NCI-H460 (cell line): ENCODE results near the gene VAPA. TPM values are rescaled to one million over a fixed set of nuclear protein-coding genes. Genes with fewer than 3 reads are reported as not detected.
"Not testable (repeated sequence)": the region's sequence is repeated elsewhere in the genome, so short reads cannot be mapped to it uniquely, and the experiment has no call there.

ENCODE experiments used
- DNase-seq: peaks from one replicate; pipeline ENCODE4 v3.0.0-alpha.2; 2016; ENCODE audit warnings: low read depth; ENCODE audit errors: extremely low read depth
- total RNA-seq: library from RNA; depleted of rRNA; stranded (reverse); fragments of >200 nt; shearing (Covaris generic); gene quantifications from 2 replicates; pipeline ENCODE4 v1.2.3, GENCODE V29; 2014

VAPA gene
- total RNA-seq, 1 experiment from 2014 or later: 343 TPM

GRCh38 chr18:9885170-9886004 lies 28.4 kb upstream of the VAPA start, which contains the start of gene TXNDC2:
Gene TXNDC2 (plus strand): TSS chr18:9885973. CDS start chr18:9886681, 708 bp downstream.
- no peak for DNase-seq

GRCh38 chr18:9886005-9886348 lies 27.8 kb upstream of the VAPA start:
- no peak for DNase-seq

- no peak for DNase-seq
Observed at GRCh38 chr18:9887992-9888391, 25.8 kb upstream of the VAPA start.

- no peak for DNase-seq
Observed at GRCh38 chr18:9890196-9890595, 23.6 kb upstream of the VAPA start.

- DNase-seq: no peak
Observed at GRCh38 chr18:9890957-9891356, 22.9 kb upstream of the VAPA start.

GRCh38 chr18:9891515-9891914 lies 22.3 kb upstream of the VAPA start:
- not testable (repeated sequence) for DNase-seq

- DNase-seq: no peak
Observed at GRCh38 chr18:9894454-9895068, 19.3 kb upstream of the VAPA start.

GRCh38 chr18:9897129-9897528 lies 16.7 kb upstream of the VAPA start:
- no peak for DNase-seq

- DNase-seq: not testable (repeated sequence)
Observed at GRCh38 chr18:9897787-9898291, 16.0 kb upstream of the VAPA start.

GRCh38 chr18:9898792-9899549 lies 14.8 kb upstream of the VAPA start:
- no peak for DNase-seq

GRCh38 chr18:9899550-9899930 lies 14.3 kb upstream of the VAPA start:
- DNase-seq: not testable (repeated sequence)

GRCh38 chr18:9900699-9901098 lies 13.1 kb upstream of the VAPA start:
- no peak for DNase-seq

GRCh38 chr18:9901377-9901776 lies 12.4 kb upstream of the VAPA start:
- no peak for DNase-seq

- not testable (repeated sequence) for DNase-seq
Observed at GRCh38 chr18:9902264-9902663, 11.6 kb upstream of the VAPA start.

- no peak for DNase-seq
Observed at GRCh38 chr18:9902832-9903231, 11.0 kb upstream of the VAPA start.

- no peak for DNase-seq
Observed at GRCh38 chr18:9905401-9905922, 8.4 kb upstream of the VAPA start.

GRCh38 chr18:9906481-9906880 lies 7.3 kb upstream of the VAPA start:
- no peak for DNase-seq

- DNase-seq: no peak
Observed at GRCh38 chr18:9907867-9908266, 5.9 kb upstream of the VAPA start.

GRCh38 chr18:9910071-9910470 lies 3.7 kb upstream of the VAPA start:
- DNase-seq: no peak

- no peak for DNase-seq
Observed at GRCh38 chr18:9910661-9911060, 3.2 kb upstream of the VAPA start.

GRCh38 chr18:9911226-9911625 lies 2.6 kb upstream of the VAPA start:
- no peak for DNase-seq
